Panc1 (cell line): ENCODE results near the gene BTRC. TPM values are rescaled to one million over a fixed set of nuclear protein-coding genes. Genes with fewer than 3 reads are reported as not detected.

Experiments used
- ATAC-seq: fragments of 200-7000 bp; cut with Tn5 transposase; 2 replicates; pipeline ENCODE4 v1.9.1; 2020; ENCODE audit warnings: mild to moderate bottlenecking, moderate library complexity
- BruUV-seq: library from RNA; stranded (reverse); fragments of 400-500 nt; replicated peaks from 2 replicates; lab custom pipeline; 2021; lab: Mats Ljungman, UMichigan
- CTCF ChIA-PET: fragments of 300-600 bp; sonication (Branson Sonifier 250); formaldehyde crosslinking; loops from one replicate; lab custom pipeline; 2022; ENCODE audit warnings: antibody characterized with exemption; lab: Charles Lee
- POLR2A ChIA-PET: fragments of 300-600 bp; sonication (Branson Sonifier 250); formaldehyde crosslinking; loops from one replicate; lab custom pipeline; 2022; ENCODE audit warnings: antibody characterized with exemption; lab: Charles Lee
- DNase-seq: peaks from one replicate; pipeline ENCODE4 v3.0.0-alpha.2; 2010; ENCODE audit warnings: low read depth, low spot score
- H3K27ac ChIP-seq: 2 replicates; pipeline ENCODE4 v1.5.1; 2011; ENCODE audit warnings: mild to moderate bottlenecking, low read length, inconsistent platforms
- H3K27me3 ChIP-seq: fragments of 200-500 bp; sonication (Bioruptor generic); 2 replicates; pipeline ENCODE4 v1.6.0; 2014; ENCODE audit warnings: low read length, inconsistent platforms; ENCODE audit not compliant: control insufficient read depth, insufficient read depth
- H3K36me3 ChIP-seq: fragments of 200-500 bp; sonication (Bioruptor generic); 2 replicates; pipeline ENCODE4 v1.5.1; 2014; ENCODE audit warnings: inconsistent platforms, mild to moderate bottlenecking, low read length, moderate library complexity; ENCODE audit not compliant: control insufficient read depth, insufficient read depth
- H3K4me1 ChIP-seq: 2 replicates; pipeline ENCODE4 v1.5.1; 2011; ENCODE audit warnings: inconsistent platforms, mild to moderate bottlenecking, low read length, moderate library complexity; ENCODE audit not compliant: control insufficient read depth, insufficient read depth
- H3K4me3 ChIP-seq, 2 experiments: 2 replicates each; pipeline ENCODE4 v1.5.1; 2011 to 2012; ENCODE audit warnings: low read depth in 2 of 2, low read length in 2 of 2, mild to moderate bottlenecking in 2 of 2, inconsistent platforms in 1 of 2, moderate library complexity in 1 of 2
- H3K9me3 ChIP-seq: fragments of 200-500 bp; sonication (Bioruptor generic); 2 replicates; pipeline ENCODE4 v1.5.1; 2014; ENCODE audit warnings: low read depth, mild to moderate bottlenecking, inconsistent platforms, low read length, moderate library complexity; ENCODE audit not compliant: control insufficient read depth, insufficient read depth
- POLR2AphosphoS5 ChIP-seq: IDR thresholded peaks from 2 replicates; pipeline ENCODE4 v1.6.1; 2012; ENCODE audit warnings: mild to moderate bottlenecking, low read depth, low read length, moderate library complexity
- SIN3A ChIP-seq: IDR thresholded peaks from 2 replicates; pipeline ENCODE4 v1.6.1; 2012; ENCODE audit warnings: low read depth, mild to moderate bottlenecking, low read length, moderate library complexity, borderline replicate concordance; ENCODE audit not compliant: insufficient read depth
- TCF7L2 ChIP-seq: IDR thresholded peaks from 2 replicates; pipeline ENCODE4 v1.6.1; 2011; ENCODE audit warnings: mild to moderate bottlenecking, low read depth, low read length, inconsistent platforms
- in situ Hi-C: cut with HindIII; loops from 2 replicates; pipeline ENCODE4 v1.10.0; 2016; ENCODE audit warnings: low sequenced_read_pairs, low pct_unique_long_range_greater_than_20kb
- intact Hi-C: fragments of 100-400 bp; cut with micrococcal nuclease; formaldehyde crosslinking; loops from one replicate; pipeline ENCODE4 v1.10.0; 2022; ENCODE audit not compliant: unreplicated experiment
- total RNA-seq: library from RNA; stranded (reverse); gene quantifications from one replicate; pipeline ENCODE4 v1.2.1, GENCODE V29; 2021; ENCODE audit not compliant: unreplicated experiment
- TF ChIP-seq, protein P1 (sequence below): fragments of 450-650 bp; IDR thresholded peaks from 2 replicates; pipeline ENCODE4 v1.5.1; 2017; ENCODE audit warnings: mild to moderate bottlenecking
- TF ChIP-seq, protein P2 (sequence below), 2 experiments: IDR thresholded peaks; 2 replicates each; pipeline ENCODE4 v1.6.1; 2011 to 2012; ENCODE audit warnings: low read depth in 2 of 2, control low read depth in 1 of 2, low read length in 1 of 2, mild to moderate bottlenecking in 1 of 2, moderate library complexity in 1 of 2; ENCODE audit not compliant: insufficient read depth in 1 of 2

The BTRC gene
- total RNA-seq, 1 experiment from 2014 or later, result 22.1 TPM

DNA sequence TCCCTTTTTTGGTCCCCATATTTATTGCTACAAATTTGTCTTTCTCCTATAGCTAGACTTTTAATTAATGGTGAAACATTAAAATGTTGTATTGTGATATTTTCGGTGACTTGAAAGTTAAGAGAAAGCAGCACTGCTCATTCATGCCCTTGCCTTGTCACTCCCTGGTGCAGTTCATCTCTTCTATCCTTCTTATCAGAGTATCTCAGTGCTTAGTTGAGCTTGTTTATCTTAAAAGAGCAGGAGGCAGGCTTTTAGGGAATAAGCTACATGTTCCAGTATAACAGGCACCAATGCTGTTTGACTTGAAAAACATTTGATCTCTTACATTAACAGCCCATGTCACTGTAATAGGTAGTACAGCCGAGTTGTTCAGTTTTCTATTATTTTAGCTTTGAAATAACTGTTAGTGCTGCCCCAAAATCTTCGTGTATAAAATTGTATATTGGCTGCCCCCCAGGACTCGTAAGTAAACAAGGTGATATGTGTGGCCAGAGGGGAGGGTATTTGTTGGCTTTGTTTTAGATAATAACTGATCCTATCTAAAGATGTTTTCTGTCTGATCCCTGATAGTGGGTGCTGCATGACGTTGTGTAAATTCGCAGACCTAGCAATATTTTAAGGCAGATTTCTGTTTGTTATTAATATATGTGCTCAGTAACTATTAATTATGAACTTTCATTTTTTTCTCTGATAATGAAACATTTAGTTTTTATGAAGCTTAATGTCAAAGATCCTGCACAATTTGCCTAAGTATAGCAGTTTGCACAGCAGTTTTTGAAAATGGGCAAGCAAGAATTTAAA, 96.5 kb downstream of the BTRC start:
- H3K27me3 ChIP-seq, result no peaks in the 10 kb centered on the region
- in situ Hi-C loops (no loop called here), intact Hi-C loops (no loop called here)
- ChIA-PET CTCF (interaction anchor here (0.5 to 0.9 kb wide), 3 partner anchors 17 to 150 kb away, joined by 3 to 10 read pairs (median 3); no protein-coding TSS in a partner anchor), POLR2A (no interaction called here)
- H3K27ac ChIP-seq, result no peak overlapping the region
- no peak for DNase-seq
- no peaks in the 10 kb centered on the region for H3K9me3 ChIP-seq
- TF ChIP-seq POLR2AphosphoS5, result no peak
- no peak for TF ChIP-seq TCF7L2
- no peak for TF ChIP-seq SIN3A
- TF ChIP-seq, protein P1, sequence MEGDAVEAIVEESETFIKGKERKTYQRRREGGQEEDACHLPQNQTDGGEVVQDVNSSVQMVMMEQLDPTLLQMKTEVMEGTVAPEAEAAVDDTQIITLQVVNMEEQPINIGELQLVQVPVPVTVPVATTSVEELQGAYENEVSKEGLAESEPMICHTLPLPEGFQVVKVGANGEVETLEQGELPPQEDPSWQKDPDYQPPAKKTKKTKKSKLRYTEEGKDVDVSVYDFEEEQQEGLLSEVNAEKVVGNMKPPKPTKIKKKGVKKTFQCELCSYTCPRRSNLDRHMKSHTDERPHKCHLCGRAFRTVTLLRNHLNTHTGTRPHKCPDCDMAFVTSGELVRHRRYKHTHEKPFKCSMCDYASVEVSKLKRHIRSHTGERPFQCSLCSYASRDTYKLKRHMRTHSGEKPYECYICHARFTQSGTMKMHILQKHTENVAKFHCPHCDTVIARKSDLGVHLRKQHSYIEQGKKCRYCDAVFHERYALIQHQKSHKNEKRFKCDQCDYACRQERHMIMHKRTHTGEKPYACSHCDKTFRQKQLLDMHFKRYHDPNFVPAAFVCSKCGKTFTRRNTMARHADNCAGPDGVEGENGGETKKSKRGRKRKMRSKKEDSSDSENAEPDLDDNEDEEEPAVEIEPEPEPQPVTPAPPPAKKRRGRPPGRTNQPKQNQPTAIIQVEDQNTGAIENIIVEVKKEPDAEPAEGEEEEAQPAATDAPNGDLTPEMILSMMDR, result no peak
- no peak overlapping the region for H3K4me3 ChIP-seq
- no peaks in the 10 kb centered on the region for H3K4me1 ChIP-seq
- no TSS peak for BruUV-seq
- no peaks in the 10 kb centered on the region for H3K36me3 ChIP-seq
- no peak for ATAC-seq

DNA sequence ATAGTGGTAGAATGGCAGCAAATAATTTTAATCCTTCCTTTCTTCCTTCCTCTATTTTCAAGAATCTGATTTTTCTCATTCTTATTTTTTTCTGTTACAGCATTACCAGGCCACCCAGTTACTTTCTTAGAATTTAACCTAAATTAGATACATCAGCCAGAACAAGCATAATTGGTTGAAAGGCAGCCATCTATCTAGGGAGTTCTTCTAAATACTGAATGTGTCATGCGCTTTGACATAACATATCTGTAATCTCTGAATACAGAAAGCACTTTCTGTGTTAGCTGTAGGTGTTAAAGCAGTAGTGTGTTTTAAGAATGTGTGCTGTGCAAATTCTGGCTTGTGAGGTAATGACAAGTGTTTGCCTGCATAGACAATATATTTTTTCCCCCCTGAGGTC, 97.3 kb downstream of the BTRC start:
- DNase-seq (no peak), ATAC-seq (no peak)
- H3K36me3 ChIP-seq, result no peaks in the 10 kb centered on the region
- no peak overlapping the region for H3K27ac ChIP-seq
- no TSS peak for BruUV-seq
- TF ChIP-seq, protein P2, sequence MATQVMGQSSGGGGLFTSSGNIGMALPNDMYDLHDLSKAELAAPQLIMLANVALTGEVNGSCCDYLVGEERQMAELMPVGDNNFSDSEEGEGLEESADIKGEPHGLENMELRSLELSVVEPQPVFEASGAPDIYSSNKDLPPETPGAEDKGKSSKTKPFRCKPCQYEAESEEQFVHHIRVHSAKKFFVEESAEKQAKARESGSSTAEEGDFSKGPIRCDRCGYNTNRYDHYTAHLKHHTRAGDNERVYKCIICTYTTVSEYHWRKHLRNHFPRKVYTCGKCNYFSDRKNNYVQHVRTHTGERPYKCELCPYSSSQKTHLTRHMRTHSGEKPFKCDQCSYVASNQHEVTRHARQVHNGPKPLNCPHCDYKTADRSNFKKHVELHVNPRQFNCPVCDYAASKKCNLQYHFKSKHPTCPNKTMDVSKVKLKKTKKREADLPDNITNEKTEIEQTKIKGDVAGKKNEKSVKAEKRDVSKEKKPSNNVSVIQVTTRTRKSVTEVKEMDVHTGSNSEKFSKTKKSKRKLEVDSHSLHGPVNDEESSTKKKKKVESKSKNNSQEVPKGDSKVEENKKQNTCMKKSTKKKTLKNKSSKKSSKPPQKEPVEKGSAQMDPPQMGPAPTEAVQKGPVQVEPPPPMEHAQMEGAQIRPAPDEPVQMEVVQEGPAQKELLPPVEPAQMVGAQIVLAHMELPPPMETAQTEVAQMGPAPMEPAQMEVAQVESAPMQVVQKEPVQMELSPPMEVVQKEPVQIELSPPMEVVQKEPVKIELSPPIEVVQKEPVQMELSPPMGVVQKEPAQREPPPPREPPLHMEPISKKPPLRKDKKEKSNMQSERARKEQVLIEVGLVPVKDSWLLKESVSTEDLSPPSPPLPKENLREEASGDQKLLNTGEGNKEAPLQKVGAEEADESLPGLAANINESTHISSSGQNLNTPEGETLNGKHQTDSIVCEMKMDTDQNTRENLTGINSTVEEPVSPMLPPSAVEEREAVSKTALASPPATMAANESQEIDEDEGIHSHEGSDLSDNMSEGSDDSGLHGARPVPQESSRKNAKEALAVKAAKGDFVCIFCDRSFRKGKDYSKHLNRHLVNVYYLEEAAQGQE (IDR thresholded peaks at IDR 0.05; ENCODE audit: insufficient read depth in 1 of 2, low read depth in 2 of 2, low read length in 1 of 2), result no peak
- no peak for TF ChIP-seq POLR2AphosphoS5
- CTCF ChIA-PET, result interaction anchor here (0.6 to 0.9 kb wide), 2 partner anchors 16 to 768 kb away, joined by 3 to 4 read pairs; no protein-coding TSS in a partner anchor
- intact Hi-C loops (no loop called here), in situ Hi-C loops (no loop called here)
- no peaks in the 10 kb centered on the region for H3K4me1 ChIP-seq
- POLR2A ChIA-PET, result no interaction called here
- no peak overlapping the region for H3K4me3 ChIP-seq
- no peaks in the 10 kb centered on the region for H3K27me3 ChIP-seq
- no peaks in the 10 kb centered on the region for H3K9me3 ChIP-seq

DNA sequence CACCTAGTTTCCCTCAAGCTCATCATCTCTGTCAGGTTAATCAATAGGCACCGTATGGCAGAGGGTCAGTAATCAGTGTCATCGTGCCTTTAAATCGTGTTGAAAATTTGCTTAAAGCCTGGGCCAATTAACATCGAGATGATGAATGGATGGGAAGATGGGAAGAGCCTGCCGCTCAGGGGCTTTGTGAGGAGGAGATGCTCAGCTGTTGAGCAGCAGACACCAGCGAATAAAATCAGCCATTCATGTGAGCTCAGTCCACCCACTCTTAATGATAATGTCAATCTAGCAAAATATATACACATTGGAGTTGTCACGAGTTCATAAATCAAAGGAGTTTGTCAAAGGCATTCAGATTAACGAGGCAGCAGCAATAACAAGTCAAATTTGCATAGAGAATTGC, 97.7 kb downstream of the BTRC start:
- no TSS peak for BruUV-seq
- ChIA-PET POLR2A (no interaction called here), CTCF (interaction anchor here (0.6 kb wide), 1 partner anchor 768 kb away, joined by 4 read pairs; no protein-coding TSS in a partner anchor)
- no peak overlapping the region for H3K27ac ChIP-seq
- no peak for ATAC-seq
- intact Hi-C loops (no loop called here), in situ Hi-C loops (no loop called here)
- no peaks in the 10 kb centered on the region for H3K36me3 ChIP-seq
- DNase-seq, result no peak
- H3K4me1 ChIP-seq, result no peaks in the 10 kb centered on the region
- H3K4me3 ChIP-seq, result no peak overlapping the region
- no peaks in the 10 kb centered on the region for H3K9me3 ChIP-seq
- H3K27me3 ChIP-seq, result no peaks in the 10 kb centered on the region
- TF ChIP-seq SIN3A (no peak), TCF7L2 (no peak), POLR2AphosphoS5 (no peak)
- TF ChIP-seq, protein P2 (IDR thresholded peaks at IDR 0.05; ENCODE audit: insufficient read depth in 1 of 2, low read depth in 2 of 2, low read length in 1 of 2), result no peak
- TF ChIP-seq, protein P1, result no peak
